Lower leg skin (tissue), 4 donors: ENCODE results near the gene ANKAR. TPM values are rescaled to one million over a fixed set of nuclear protein-coding genes. Genes with fewer than 3 reads are reported as not detected.

Source experiments
- DNase-seq, 2 donors: peaks; one replicate each; pipeline ENCODE4 v3.0.0-alpha.2; 2019; ENCODE audit warnings: low spot score in 2 of 2
- H3K4me3 ChIP-seq: fragments of 200-600 bp; sonication (generic); 2 replicates; pipeline ENCODE4 v1.5.1; 2017; ENCODE audit warnings: mild to moderate bottlenecking, low read depth; ENCODE audit not compliant: poor library complexity, severe bottlenecking
- CTCF ChIP-seq, 3 donors: fragments of 450-650 bp; IDR thresholded peaks; one replicate each; pipeline ENCODE4 v1.5.1; 2016; ENCODE audit warnings: antibody characterized with exemption in 3 of 3, mild to moderate bottlenecking in 3 of 3, moderate library complexity in 2 of 3
- POLR2A ChIP-seq, 2 donors: fragments of 450-650 bp; IDR thresholded peaks; one replicate each; pipeline ENCODE4 v1.6.1; 2016 to 2017; ENCODE audit warnings: antibody characterized with exemption in 2 of 2, mild to moderate bottlenecking in 1 of 2, moderate library complexity in 1 of 2
- WGBS, 2 donors: methylation state at CpG; one replicate each; pipeline ENCODE4 v1.1.5; 2018; 5-methylcytosine and 5-hydroxymethylcytosine counted together
- intact Hi-C: fragments of 100-400 bp; cut with DNase I; formaldehyde crosslinking; loops from one replicate; pipeline ENCODE4 v1.15.0; 2023; ENCODE audit warnings: low total_unique reads
- total RNA-seq, 4 donors: library from RNA; depleted of rRNA; stranded (reverse); fragments of >200 nt; gene quantifications; one replicate each; pipeline ENCODE4 v1.1.0, GENCODE V29; 2016

Gene ANKAR
- total RNA-seq, 4 donors from 2014 or later = 0.42 to 5.4 (median 3.4) TPM

- DNase-seq = no peak
- intact Hi-C loops = no loop called here
- TF ChIP-seq CTCF (IDR thresholded peaks at IDR 0.05) = no peak
- WGBS, 2 donors = 56 to 60% methylated on average over 4 of the region's 4 CpGs
- no peak overlapping the region for H3K4me3 ChIP-seq
These were observed 2.0 kb downstream of the ANKAR start for GRCh38 chr2:189676471-189676870.

GRCh38 chr2:189679226-189679625 lies 4.8 kb downstream of the ANKAR start:
- no peak overlapping the region for H3K4me3 ChIP-seq
- intact Hi-C loops = no loop called here
- TF ChIP-seq CTCF (IDR thresholded peaks at IDR 0.05) (no peak), POLR2A (IDR thresholded peaks at IDR 0.05) (no peak)
- no peak for DNase-seq

DNA sequence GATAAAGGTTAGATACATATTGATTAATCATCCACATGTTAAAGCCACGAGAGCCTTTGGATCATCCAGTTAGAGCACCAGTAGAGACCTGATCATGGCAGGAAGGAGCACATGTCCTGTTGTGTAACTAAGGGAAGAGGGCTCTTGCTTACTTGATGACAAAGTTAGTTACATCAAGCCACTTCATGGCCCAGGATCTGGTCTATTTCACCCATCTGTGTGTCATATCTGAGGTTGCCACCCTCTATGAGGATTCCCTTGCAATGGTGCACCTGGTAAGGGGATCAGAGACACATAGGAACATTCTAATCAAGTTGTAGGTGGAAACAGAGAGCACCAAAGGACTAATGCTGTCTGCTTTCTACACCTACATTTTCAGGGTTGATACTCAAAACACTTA lies 6.7 kb downstream of the ANKAR start:
- TF ChIP-seq CTCF (IDR thresholded peaks at IDR 0.05) (no peak), POLR2A (IDR thresholded peaks at IDR 0.05) (no peak)
- H3K4me3 ChIP-seq = no peak overlapping the region
- no peak for DNase-seq
- intact Hi-C loops = no loop called here
- 86 to 91% methylated on average over 1 of the region's 1 CpG for WGBS, 2 donors

- no peak for DNase-seq
- no peak overlapping the region for H3K4me3 ChIP-seq
- intact Hi-C loops = no loop called here
- TF ChIP-seq POLR2A (IDR thresholded peaks at IDR 0.05) (no peak), CTCF (IDR thresholded peaks at IDR 0.05) (no peak)
These were observed 7.4 kb downstream of the ANKAR start for GRCh38 chr2:189681903-189682302.

- intact Hi-C loops = no loop called here
- H3K4me3 ChIP-seq = no peak overlapping the region
- no peak for TF ChIP-seq CTCF (IDR thresholded peaks at IDR 0.05)
- no peak for DNase-seq
- 38 to 65% methylated on average over 1 of the region's 1 CpG for WGBS, 2 donors
These were observed 8.9 kb downstream of the ANKAR start for GRCh38 chr2:189683348-189683747.

- TF ChIP-seq CTCF (IDR thresholded peaks at IDR 0.05) (no peak), POLR2A (IDR thresholded peaks at IDR 0.05) (no peak)
- 57 to 61% methylated on average over 1 of the region's 1 CpG for WGBS, 2 donors
- DNase-seq = no peak
- no peak overlapping the region for H3K4me3 ChIP-seq
- intact Hi-C loops = no loop called here
These were observed 10.3 kb downstream of the ANKAR start for GRCh38 chr2:189684811-189685210.
